Neutrophil (primary cell): ENCODE measurements around the gene SNX11.

Experiments used
- H3K27ac ChIP-seq: fragments of 200-600 bp; sonication (generic); 2 replicates; pipeline ENCODE4 v1.5.1; 2016; ENCODE audit warnings: mild to moderate bottlenecking, moderate library complexity
- H3K27me3 ChIP-seq: fragments of 200-600 bp; sonication (generic); 2 replicates; pipeline ENCODE4 v1.6.0; 2016; ENCODE audit warnings: mild to moderate bottlenecking
- H3K36me3 ChIP-seq: fragments of 200-600 bp; sonication (generic); 2 replicates; pipeline ENCODE4 v1.5.1; 2017
- H3K4me1 ChIP-seq, 2 experiments: fragments of 200-600 bp in 1 of 2; sonication (generic) in 1 of 2; 1 replicate in 1 of 2; 2 replicates in 1 of 2; pipeline versions ENCODE4 v1.5.1 to v1.6.1; 2013 to 2016; ENCODE audit warnings: low read depth in 1 of 2, low read length in 1 of 2, mild to moderate bottlenecking in 1 of 2, moderate library complexity in 1 of 2; ENCODE audit not compliant: control insufficient read depth in 1 of 2, insufficient read depth in 1 of 2
- H3K4me3 ChIP-seq, 2 experiments: fragments of 200-600 bp in 1 of 2; sonication (generic) in 1 of 2; 1 replicate in 1 of 2; 2 replicates in 1 of 2; pipeline ENCODE4 v1.5.1; 2013 to 2016; ENCODE audit warnings: low read depth in 1 of 2, low read length in 1 of 2, mild to moderate bottlenecking in 1 of 2, moderate library complexity in 1 of 2
- H3K9me3 ChIP-seq: fragments of 200-600 bp; sonication (generic); 2 replicates; pipeline ENCODE4 v1.5.1; 2016
- CTCF ChIP-seq: fragments of 200-600 bp; sonication (generic); IDR thresholded peaks from 2 replicates; pipeline ENCODE4 v1.5.1; 2016; ENCODE audit warnings: antibody characterized with exemption

Gene SNX11

GRCh38 chr17:48137656-48138055 lies 30.1 kb downstream of the SNX11 start:
- H3K9me3 ChIP-seq, result no peaks in the 10 kb centered on the region
- H3K27ac ChIP-seq, result no peak overlapping the region
- no peaks in the 10 kb centered on the region for H3K36me3 ChIP-seq
- peaks cover 4 to 10% of the 10 kb centered on the region in 2 experiments for H3K4me1 ChIP-seq
- H3K4me3 ChIP-seq, result no peak overlapping the region
- no peak for TF ChIP-seq CTCF
- no peaks in the 10 kb centered on the region for H3K27me3 ChIP-seq

- no peak overlapping the region for H3K27ac ChIP-seq
- no peaks in the 10 kb centered on the region for H3K36me3 ChIP-seq
- H3K9me3 ChIP-seq, result no peaks in the 10 kb centered on the region
- peak overlapping the region in 1 of 2 experiments; percentile 31 for H3K4me3 ChIP-seq
- no peak for TF ChIP-seq CTCF
- H3K27me3 ChIP-seq, result peaks cover 16% of the 10 kb centered on the region
- peaks cover 4 to 10% of the 10 kb centered on the region in 2 experiments for H3K4me1 ChIP-seq
Measured at GRCh38 chr17:48139944-48140343, 32.4 kb downstream of the SNX11 start.

GRCh38 chr17:48143629-48144028 lies 36.1 kb downstream of the SNX11 start:
- Histone ChIP-seq H3K9me3 (no peaks in the 10 kb centered on the region), H3K4me1 (peaks cover 4 to 10% of the 10 kb centered on the region in 2 experiments), H3K27ac (no peak overlapping the region), H3K36me3 (no peaks in the 10 kb centered on the region), H3K27me3 (peaks cover 40% of the 10 kb centered on the region), H3K4me3 (no peak overlapping the region)
- TF ChIP-seq CTCF, result no peak

- no peak for TF ChIP-seq CTCF
- H3K27ac ChIP-seq, result no peak overlapping the region
- H3K27me3 ChIP-seq, result peaks cover 46% of the 10 kb centered on the region
- H3K4me1 ChIP-seq, result peaks cover 4 to 10% of the 10 kb centered on the region in 2 experiments
- no peaks in the 10 kb centered on the region for H3K36me3 ChIP-seq
- H3K4me3 ChIP-seq, result no peak overlapping the region
- H3K9me3 ChIP-seq, result no peaks in the 10 kb centered on the region
Measured at GRCh38 chr17:48144231-48144630, 36.7 kb downstream of the SNX11 start.

GRCh38 chr17:48144976-48145798 lies 37.6 kb downstream of the SNX11 start:
- Histone ChIP-seq H3K27me3 (peaks cover 55% of the 10 kb centered on the region), H3K36me3 (no peaks in the 10 kb centered on the region)

More at GRCh38 chr17:48144976-48145798, 37.6 kb downstream of the SNX11 start:
- no peak overlapping the region for H3K4me3 ChIP-seq
- H3K9me3 ChIP-seq, result no peaks in the 10 kb centered on the region
- TF ChIP-seq CTCF, result no peak
- H3K4me1 ChIP-seq, result peaks cover 0 to 4% of the 10 kb centered on the region in 2 experiments
- H3K27ac ChIP-seq, result no peak overlapping the region
